ENCODE data around the gene SAMD14.

Gene SAMD14

GRCh38 chr17:50147841-50148225 lies 17.9 kb upstream of the SAMD14 start:
- no peak for DNase-seq (ENCODE audit: low spot score)

- no peak for DNase-seq (ENCODE audit: low spot score)
Observed at GRCh38 chr17:50146927-50147665, 17.1 kb upstream of the SAMD14 start.

GRCh38 chr17:50146230-50146926 lies 16.4 kb upstream of the SAMD14 start:
- DNase-seq (ENCODE audit: low spot score): no peak

GRCh38 chr17:50145532-50146229 lies 15.7 kb upstream of the SAMD14 start:
- no peak for DNase-seq (ENCODE audit: low spot score)

GRCh38 chr17:50144845-50145531 lies 15.0 kb upstream of the SAMD14 start:
- DNase-seq (ENCODE audit: low spot score): no peak

GRCh38 chr17:50144355-50144754 lies 14.4 kb upstream of the SAMD14 start:
- no peak for DNase-seq (ENCODE audit: low spot score)

GRCh38 chr17:50143461-50144176 lies 13.7 kb upstream of the SAMD14 start:
- no peak for DNase-seq (ENCODE audit: low spot score)

GRCh38 chr17:50141745-50142110 lies 11.8 kb upstream of the SAMD14 start:
- DNase-seq (ENCODE audit: low spot score): no peak

GRCh38 chr17:50141026-50141744 lies 11.2 kb upstream of the SAMD14 start:
- DNase-seq (ENCODE audit: low spot score): no peak

GRCh38 chr17:50139950-50140885 lies 10.3 kb upstream of the SAMD14 start:
- peak; percentile 84 for DNase-seq (ENCODE audit: low spot score)

GRCh38 chr17:50139185-50139783 lies 9.3 kb upstream of the SAMD14 start:
- no peak for DNase-seq (ENCODE audit: low spot score)

- DNase-seq (ENCODE audit: low spot score): no peak
Observed at GRCh38 chr17:50137042-50137441, 7.1 kb upstream of the SAMD14 start.

- no peak for DNase-seq (ENCODE audit: low spot score)
Observed at GRCh38 chr17:50136096-50136687, 6.2 kb upstream of the SAMD14 start.

- no peak for DNase-seq (ENCODE audit: low spot score)
Observed at GRCh38 chr17:50135316-50136095, 5.5 kb upstream of the SAMD14 start.

- DNase-seq (ENCODE audit: low spot score): no peak
Observed at GRCh38 chr17:50134206-50135110, 4.5 kb upstream of the SAMD14 start.

- no peak for DNase-seq (ENCODE audit: low spot score)
Observed at GRCh38 chr17:50133769-50134099, 3.8 kb upstream of the SAMD14 start.

GRCh38 chr17:50133028-50133768 lies 3.2 kb upstream of the SAMD14 start:
- no peak for DNase-seq (ENCODE audit: low spot score)

Data from CD4-positive, alpha-beta T cell treated with Interleukin-2 at 100 ng/mL for 4 hours (primary cell).